K562 (cell line): ENCODE measurements around the gene ISY1. TPM values are rescaled to one million over a fixed set of nuclear protein-coding genes. Genes with fewer than 3 reads are reported as not detected.

Experiments used
- ATAC-seq: fragments of 200-7000 bp; cut with Tn5 transposase; 3 replicates; pipeline ENCODE4 v1.9.1; 2020; ENCODE audit warnings: moderate library complexity
- BruUV-seq: library from RNA; stranded (reverse); fragments of 400-500 nt; replicated peaks from 2 replicates; lab custom pipeline; 2021; lab: Mats Ljungman, UMichigan
- CTCF ChIA-PET: fragments of 300-600 bp; formaldehyde crosslinking; extraction: SDS; loops from one replicate; lab custom pipeline; 2021; ENCODE audit warnings: low intra/inter-chr PET ratio; lab: Yijun Ruan, JAX
- POLR2A ChIA-PET: fragments of 300-600, 350-650 bp; sonication (Branson Sonifier 250); formaldehyde crosslinking; extraction: SDS; loops from one replicate; lab custom pipeline; 2021; ENCODE audit warnings: antibody characterized with exemption, inconsistent platforms; lab: Yijun Ruan, JAX
- DNase-seq, 4 experiments: peaks; one replicate each; pipeline versions ENCODE4 v3.0.0 to v3.0.0-alpha.2; 2011 to 2018; ENCODE audit warnings: low spot score in 3 of 4, mixed read lengths in 3 of 4; ENCODE audit errors: extremely low read depth in 1 of 4
- FAIRE-seq: peaks from 2 replicates; lab custom pipeline; 2011; peaks lifted over from hg19 to GRCh38; lab: Jason Lieb, UNC
- H2AFZ ChIP-seq: 2 replicates; pipeline ENCODE4 v1.6.0; 2011; ENCODE audit warnings: low read depth, low read length, control low read depth, inconsistent platforms
- H3K27ac ChIP-seq: fragments of 200-600 bp; 3 replicates; pipeline ENCODE4 v1.8.0; 2011; ENCODE audit warnings: low read depth, mild to moderate bottlenecking, control low read depth, inconsistent platforms, low read length, moderate library complexity, mixed read lengths; ENCODE audit errors: extremely low read depth
- H3K27me3 ChIP-seq, 2 experiments: fragments of 300-600 bp in 1 of 2; 2 replicates in 1 of 2; 3 replicates in 1 of 2; pipeline versions ENCODE4 v1.6.0 to v1.8.0; 2011; ENCODE audit warnings: inconsistent platforms in 2 of 2, low read length in 2 of 2, mild to moderate bottlenecking in 1 of 2, mixed read lengths in 1 of 2, moderate library complexity in 1 of 2; ENCODE audit not compliant: control insufficient read depth in 2 of 2, insufficient read depth in 2 of 2
- H3K36me3 ChIP-seq: fragments of 300-600 bp; 3 replicates; pipeline ENCODE4 v1.8.0; 2011; ENCODE audit warnings: mild to moderate bottlenecking, low read length, inconsistent platforms; ENCODE audit not compliant: control insufficient read depth, insufficient read depth
- H3K4me1 ChIP-seq, 2 experiments: fragments of 200-600 bp in 1 of 2; replicated peaks in 1 of 2; 2 replicates in 1 of 2; 3 replicates in 1 of 2; pipeline versions ENCODE4 v1.5.1 to v1.8.0; 2011; ENCODE audit warnings: inconsistent platforms in 2 of 2, low read length in 2 of 2, mild to moderate bottlenecking in 1 of 2, mixed read lengths in 1 of 2, moderate library complexity in 1 of 2; ENCODE audit not compliant: control insufficient read depth in 2 of 2, insufficient read depth in 2 of 2
- H3K4me2 ChIP-seq: 2 replicates; pipeline ENCODE4 v1.6.1; 2011; ENCODE audit warnings: low read length, control low read depth, inconsistent platforms, mixed read lengths; ENCODE audit not compliant: insufficient read depth
- H3K4me3 ChIP-seq: fragments of 200-600 bp; sonication (generic), shearing (Covaris generic); 2 replicates; pipeline ENCODE4 v1.5.1; 2016; ENCODE audit warnings: control low read depth, inconsistent platforms
- H3K79me2 ChIP-seq: fragments of 200-600 bp; 3 replicates; pipeline ENCODE4 v1.8.0; 2011; ENCODE audit warnings: low read length, inconsistent platforms; ENCODE audit not compliant: control insufficient read depth, insufficient read depth
- H3K9ac ChIP-seq, 2 experiments: 2 replicates each; pipeline versions ENCODE4 v1.6.0 to v1.6.1; 2011; ENCODE audit warnings: low read depth in 2 of 2, low read length in 2 of 2, control low read depth in 1 of 2, inconsistent platforms in 1 of 2, mild to moderate bottlenecking in 1 of 2, mixed read lengths in 1 of 2; ENCODE audit not compliant: insufficient read depth in 1 of 2
- H3K9me1 ChIP-seq: one replicate; pipeline ENCODE4 v1.6.0; 2011; ENCODE audit warnings: inconsistent platforms, mild to moderate bottlenecking, low read length, moderate library complexity; ENCODE audit not compliant: control insufficient read depth, insufficient read depth
- H3K9me3 ChIP-seq: replicated peaks from 2 replicates; pipeline ENCODE4 v1.5.1; 2011; ENCODE audit warnings: low read depth, low read length, inconsistent platforms; ENCODE audit not compliant: control insufficient read depth, insufficient read depth
- H4K20me1 ChIP-seq: replicated peaks from 2 replicates; pipeline ENCODE4 v1.6.1; 2011; ENCODE audit warnings: low read length, inconsistent platforms, mixed read lengths; ENCODE audit not compliant: control insufficient read depth, insufficient read depth
- CHD1 ChIP-seq: fragments of 200-600 bp; sonication (generic); IDR thresholded peaks from one replicate; pipeline ENCODE4 v1.6.1; 2012; ENCODE audit warnings: mild to moderate bottlenecking, moderate library complexity, low read length, inconsistent platforms
- HEY1 ChIP-seq: fragments of 250-450 bp; sonication (Bioruptor Pico); IDR thresholded peaks from 2 replicates; pipeline ENCODE4 v1.5.0; 2020; ENCODE audit warnings: mild to moderate bottlenecking, moderate library complexity, borderline replicate concordance
- IFI16 ChIP-seq: fragments of 250-450 bp; sonication (Bioruptor Pico); IDR thresholded peaks from 2 replicates; pipeline ENCODE4 v2.1.2; 2022; ENCODE audit warnings: mild to moderate bottlenecking, inconsistent platforms
- LARP7 ChIP-seq: fragments of 450-650 bp; IDR thresholded peaks from 2 replicates; pipeline ENCODE4 v1.6.1; 2016
- RBFOX2 ChIP-seq: fragments of 200-400 bp; formaldehyde crosslinking; IDR thresholded peaks from 2 replicates; pipeline ENCODE4 v1.6.1; 2017; ENCODE audit warnings: low read depth, mild to moderate bottlenecking, low read length, moderate library complexity
- SRF ChIP-seq, 2 experiments: fragments of 250-450, 450-650 bp in 1 of 2; sonication (Bioruptor Pico) in 1 of 2; sonication (generic) in 1 of 2; formaldehyde crosslinking; IDR thresholded peaks; 2 replicates each; pipeline versions ENCODE4 v1.5.0 to v1.5.1; 2020 to 2022; ENCODE audit warnings: mild to moderate bottlenecking in 1 of 2, missing genetic modification reagents in 1 of 2
- ZNF263 ChIP-seq: sonication (generic); formaldehyde crosslinking; IDR thresholded peaks from 2 replicates; pipeline ENCODE4 v1.8.0; 2022; ENCODE audit warnings: mild to moderate bottlenecking, missing genetic modification reagents, borderline replicate concordance
- ZNF695 ChIP-seq: fragments of 450-650 bp; formaldehyde crosslinking; IDR thresholded peaks from 2 replicates; pipeline ENCODE4 v1.4.0; 2020; ENCODE audit warnings: mild to moderate bottlenecking, moderate library complexity
- WGBS: fragments of 100-300 bp; shearing (Covaris generic); methylation state at CpG from one replicate; pipeline ENCODE4 v1.1.6; 2016; ENCODE audit warnings: low coverage, mixed read lengths; ENCODE audit not compliant: insufficient coverage; ENCODE audit errors: missing lambda C conversion rate; 5-methylcytosine and 5-hydroxymethylcytosine counted together
- in situ Hi-C: fragments of 300-500 bp; cut with MboI; formaldehyde crosslinking; loops from 4 replicates; pipeline ENCODE4 v1.15.0; 2018; ENCODE audit warnings: inconsistent platforms, mixed read lengths
- intact Hi-C: fragments of 100-400 bp; cut with micrococcal nuclease; formaldehyde crosslinking; loops from 2 replicates; pipeline ENCODE4 v1.14.2; 2022
- polyA plus RNA-seq, 8 experiments: library from polyadenylated mRNA; depleted of rRNA in 4 of 8; stranded (reverse) in 5 of 8; unstranded in 3 of 8; fragments of >200 nt; fragmentation: Nextera tagmentation in 2 of 8; fragmentation: Illumina TruSeq in 1 of 8; extraction: Ambion mirVana in 2 of 8; extraction: Trizol in 1 of 8; gene quantifications; 2 replicates each; pipeline versions ENCODE4 v1.2.1 to v1.2.3, GENCODE V29; 2011 to 2014; ENCODE audit warnings: inconsistent platforms in 1 of 8, missing spikeins in 1 of 8
- total RNA-seq, 7 experiments: library from RNA; depleted of rRNA in 6 of 7; stranded (reverse); fragments of >200 nt in 6 of 7; fragmentation: Illumina TruSeq in 2 of 7; extraction: Trizol in 2 of 7; gene quantifications; 2 replicates each; pipeline versions ENCODE4 v1.2.1 to v1.2.3, GENCODE V29; 2011 to 2021; ENCODE audit warnings: low replicate concordance in 1 of 7
- TF ChIP-seq, protein P1 (sequence below): fragments of 450-650 bp; IDR thresholded peaks from 2 replicates; pipeline ENCODE4 v1.6.1; 2016; ENCODE audit warnings: low read depth
- TF ChIP-seq, protein P2 (sequence below): sonication (generic); formaldehyde crosslinking; IDR thresholded peaks from 2 replicates; pipeline ENCODE4 v1.8.1; 2023; ENCODE audit warnings: mild to moderate bottlenecking, missing genetic modification reagents

The ISY1 gene
- total and polyA plus RNA-seq, 9 of the 15 experiments (the other 6 are each of a cell fraction or from before 2014, with no cell fraction given), result 23.5 to 50.0 (median 32.9) TPM

DNA sequence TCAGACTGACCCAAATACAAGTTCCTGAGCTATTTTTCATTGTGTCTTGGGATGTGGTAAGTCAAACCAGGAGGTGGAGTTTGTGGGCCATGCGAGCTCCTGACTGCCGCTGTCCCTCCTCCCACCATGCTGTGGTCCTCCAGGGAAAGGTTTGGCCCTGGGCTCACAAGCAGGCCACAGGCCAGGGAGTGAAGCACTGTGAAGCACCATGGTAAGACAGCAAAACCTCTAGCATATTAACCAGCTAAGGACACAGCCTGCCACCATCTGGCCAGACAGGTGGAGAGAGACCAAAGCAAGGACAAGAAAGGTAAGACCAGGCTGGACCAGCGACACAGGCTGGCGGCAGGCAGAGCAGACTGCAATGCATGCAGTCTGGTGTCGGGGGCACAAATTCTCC is 54.5 kb downstream of the ISY1 start:
- Histone ChIP-seq H2AFZ (no peak overlapping the region), H3K27me3 (no peaks in the 10 kb centered on the region), H3K9me1 (no peaks in the 10 kb centered on the region), H3K9ac (peak overlapping the region in 1 of 2 experiments; percentile 60; a peak in 1 of 4 replicates), H3K79me2 (no peaks in the 10 kb centered on the region), H3K27ac (no peak overlapping the region), H4K20me1 (0 out of 2 replicates have a peak, but pooled peaks cover 3% of the 10 kb centered on the region), H3K4me2 (no peak overlapping the region), H3K9me3 (no peaks in the 10 kb centered on the region), H3K4me1 (peaks cover 12 to 18% of the 10 kb centered on the region in 2 experiments; a peak in 4 of 5 replicates), H3K36me3 (no peaks in the 10 kb centered on the region), H3K4me3 (no peak overlapping the region)
- no TSS peak for BruUV-seq
- ATAC-seq, result peak; percentile 56
- intact Hi-C loops, result no loop called here
- DNase-seq, result no peak
- CTCF ChIA-PET, result no interaction called here
- POLR2A ChIA-PET, result interaction anchor here (0.6 to 1.1 kb wide), 6 partner anchors 10 to 1048 kb away, joined by 3 to 4 read pairs (median 3); no protein-coding TSS in a partner anchor
- 68% methylated on average over 3 of the region's 5 CpGs for WGBS
- in situ Hi-C loops, result no loop called here
- no peak for FAIRE-seq
- TF ChIP-seq HEY1 (CRISPR knock-in tag) (no peak), ZNF695 (no peak), IFI16 (no peak), RBFOX2 (no peak), SRF (CRISPR knock-in tag; IDR thresholded peaks at IDR 0.05) (no peak), CHD1 (no peak), ZNF263 (peak; percentile 92), LARP7 (no peak)
- TF ChIP-seq, protein P1, sequence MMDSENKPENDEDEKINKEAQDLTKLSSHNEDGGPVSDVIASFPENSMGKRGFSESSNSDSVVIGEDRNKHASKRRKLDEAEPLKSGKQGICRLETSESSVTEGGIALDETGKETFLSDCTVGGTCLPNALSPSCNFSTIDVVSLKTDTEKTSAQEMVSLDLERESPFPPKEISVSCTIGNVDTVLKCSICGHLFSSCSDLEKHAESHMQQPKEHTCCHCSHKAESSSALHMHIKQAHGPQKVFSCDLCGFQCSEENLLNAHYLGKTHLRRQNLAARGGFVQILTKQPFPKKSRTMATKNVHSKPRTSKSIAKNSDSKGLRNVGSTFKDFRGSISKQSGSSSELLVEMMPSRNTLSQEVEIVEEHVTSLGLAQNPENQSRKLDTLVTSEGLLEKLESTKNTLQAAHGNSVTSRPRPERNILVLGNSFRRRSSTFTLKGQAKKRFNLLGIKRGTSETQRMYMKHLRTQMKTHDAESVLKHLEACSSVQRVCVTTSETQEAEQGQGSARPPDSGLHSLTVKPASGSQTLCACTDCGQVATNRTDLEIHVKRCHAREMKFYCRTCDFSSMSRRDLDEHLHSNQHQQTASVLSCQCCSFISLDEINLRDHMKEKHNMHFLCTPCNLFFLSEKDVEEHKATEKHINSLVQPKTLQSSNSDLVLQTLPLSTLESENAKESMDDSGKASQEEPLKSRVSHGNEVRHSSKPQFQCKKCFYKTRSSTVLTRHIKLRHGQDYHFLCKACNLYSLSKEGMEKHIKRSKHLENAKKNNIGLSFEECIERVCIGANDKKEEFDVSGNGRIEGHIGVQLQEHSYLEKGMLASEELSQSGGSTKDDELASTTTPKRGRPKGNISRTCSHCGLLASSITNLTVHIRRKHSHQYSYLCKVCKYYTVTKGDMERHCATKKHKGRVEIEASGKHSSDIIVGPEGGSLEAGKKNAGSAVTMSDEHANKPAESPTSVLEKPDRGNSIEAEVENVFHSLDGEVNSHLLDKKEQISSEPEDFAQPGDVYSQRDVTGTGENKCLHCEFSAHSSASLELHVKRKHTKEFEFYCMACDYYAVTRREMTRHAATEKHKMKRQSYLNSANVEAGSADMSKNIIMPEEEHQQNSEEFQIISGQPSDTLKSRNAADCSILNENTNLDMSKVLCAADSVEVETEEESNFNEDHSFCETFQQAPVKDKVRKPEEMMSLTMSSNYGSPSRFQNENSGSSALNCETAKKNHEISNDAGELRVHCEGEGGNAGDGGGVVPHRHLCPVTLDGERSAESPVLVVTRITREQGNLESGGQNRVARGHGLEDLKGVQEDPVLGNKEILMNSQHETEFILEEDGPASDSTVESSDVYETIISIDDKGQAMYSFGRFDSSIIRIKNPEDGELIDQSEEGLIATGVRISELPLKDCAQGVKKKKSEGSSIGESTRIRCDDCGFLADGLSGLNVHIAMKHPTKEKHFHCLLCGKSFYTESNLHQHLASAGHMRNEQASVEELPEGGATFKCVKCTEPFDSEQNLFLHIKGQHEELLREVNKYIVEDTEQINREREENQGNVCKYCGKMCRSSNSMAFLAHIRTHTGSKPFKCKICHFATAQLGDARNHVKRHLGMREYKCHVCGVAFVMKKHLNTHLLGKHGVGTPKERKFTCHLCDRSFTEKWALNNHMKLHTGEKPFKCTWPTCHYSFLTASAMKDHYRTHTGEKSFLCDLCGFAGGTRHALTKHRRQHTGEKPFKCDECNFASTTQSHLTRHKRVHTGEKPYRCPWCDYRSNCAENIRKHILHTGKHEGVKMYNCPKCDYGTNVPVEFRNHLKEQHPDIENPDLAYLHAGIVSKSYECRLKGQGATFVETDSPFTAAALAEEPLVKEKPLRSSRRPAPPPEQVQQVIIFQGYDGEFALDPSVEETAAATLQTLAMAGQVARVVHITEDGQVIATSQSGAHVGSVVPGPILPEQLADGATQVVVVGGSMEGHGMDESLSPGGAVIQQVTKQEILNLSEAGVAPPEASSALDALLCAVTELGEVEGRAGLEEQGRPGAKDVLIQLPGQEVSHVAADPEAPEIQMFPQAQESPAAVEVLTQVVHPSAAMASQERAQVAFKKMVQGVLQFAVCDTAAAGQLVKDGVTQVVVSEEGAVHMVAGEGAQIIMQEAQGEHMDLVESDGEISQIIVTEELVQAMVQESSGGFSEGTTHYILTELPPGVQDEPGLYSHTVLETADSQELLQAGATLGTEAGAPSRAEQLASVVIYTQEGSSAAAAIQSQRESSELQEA, result no peak
- TF ChIP-seq, protein P2, sequence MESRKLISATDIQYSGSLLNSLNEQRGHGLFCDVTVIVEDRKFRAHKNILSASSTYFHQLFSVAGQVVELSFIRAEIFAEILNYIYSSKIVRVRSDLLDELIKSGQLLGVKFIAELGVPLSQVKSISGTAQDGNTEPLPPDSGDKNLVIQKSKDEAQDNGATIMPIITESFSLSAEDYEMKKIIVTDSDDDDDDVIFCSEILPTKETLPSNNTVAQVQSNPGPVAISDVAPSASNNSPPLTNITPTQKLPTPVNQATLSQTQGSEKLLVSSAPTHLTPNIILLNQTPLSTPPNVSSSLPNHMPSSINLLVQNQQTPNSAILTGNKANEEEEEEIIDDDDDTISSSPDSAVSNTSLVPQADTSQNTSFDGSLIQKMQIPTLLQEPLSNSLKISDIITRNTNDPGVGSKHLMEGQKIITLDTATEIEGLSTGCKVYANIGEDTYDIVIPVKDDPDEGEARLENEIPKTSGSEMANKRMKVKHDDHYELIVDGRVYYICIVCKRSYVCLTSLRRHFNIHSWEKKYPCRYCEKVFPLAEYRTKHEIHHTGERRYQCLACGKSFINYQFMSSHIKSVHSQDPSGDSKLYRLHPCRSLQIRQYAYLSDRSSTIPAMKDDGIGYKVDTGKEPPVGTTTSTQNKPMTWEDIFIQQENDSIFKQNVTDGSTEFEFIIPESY (CRISPR knock-in tag), result 0 out of 2 replicates have a peak, but pooled peaks have one; percentile 15
